Endodermal cell (in vitro differentiated cells): ENCODE data around the gene PHLDB2. TPM values are rescaled to one million over a fixed set of nuclear protein-coding genes. Genes with fewer than 3 reads are reported as not detected.

Experiments used
- DNase-seq: peaks from one replicate; pipeline ENCODE4 v3.0.0-alpha.2; 2017
- H3K27ac ChIP-seq: 2 replicates; pipeline ENCODE4 v1.5.1; 2013; ENCODE audit warnings: mild to moderate bottlenecking, low read depth, low read length, moderate library complexity
- H3K27me3 ChIP-seq: 2 replicates; pipeline ENCODE4 v1.6.1; 2013; ENCODE audit warnings: mild to moderate bottlenecking, low read length, moderate library complexity; ENCODE audit not compliant: insufficient read depth, control insufficient read depth, poor library complexity, severe bottlenecking
- H3K36me3 ChIP-seq: 2 replicates; pipeline ENCODE4 v1.7.0; 2013; ENCODE audit warnings: mild to moderate bottlenecking, low read length, moderate library complexity; ENCODE audit not compliant: control insufficient read depth, insufficient read depth
- H3K4me1 ChIP-seq: one replicate; pipeline ENCODE4 v1.7.0; 2013; ENCODE audit warnings: low read length; ENCODE audit not compliant: control insufficient read depth, insufficient read depth
- H3K4me3 ChIP-seq: 2 replicates; pipeline ENCODE4 v1.5.1; 2013; ENCODE audit warnings: mild to moderate bottlenecking, low read length, moderate library complexity
- H3K9ac ChIP-seq: 2 replicates; pipeline ENCODE4 v1.6.1; 2013; ENCODE audit warnings: mild to moderate bottlenecking, low read length, moderate library complexity; ENCODE audit not compliant: poor library complexity, severe bottlenecking; ENCODE audit errors: extremely low read depth
- H3K9me3 ChIP-seq: 2 replicates; pipeline ENCODE4 v1.6.1; 2013; ENCODE audit warnings: mild to moderate bottlenecking, low read length, moderate library complexity; ENCODE audit not compliant: control insufficient read depth
- H3K27ac Mint-ChIP-seq: 2 replicates; pipeline ENCODE4 v1.8.0; 2020; ENCODE audit warnings: mixed read lengths
- H3K27me3 Mint-ChIP-seq: 2 replicates; pipeline ENCODE4 v1.8.0; 2021; ENCODE audit warnings: mild to moderate bottlenecking, mixed read lengths; ENCODE audit not compliant: insufficient read depth
- H3K36me3 Mint-ChIP-seq: 2 replicates; pipeline ENCODE4 v1.8.0; 2020; ENCODE audit warnings: low read depth, mixed read lengths
- H3K4me1 Mint-ChIP-seq: 2 replicates; pipeline ENCODE4 v1.8.0; 2020; ENCODE audit warnings: mixed read lengths
- H3K4me3 Mint-ChIP-seq: 2 replicates; pipeline ENCODE4 v1.8.0; 2020; ENCODE audit warnings: mild to moderate bottlenecking, moderate library complexity, mixed read lengths
- H3K9me3 Mint-ChIP-seq: 2 replicates; pipeline ENCODE4 v1.8.0; 2020; ENCODE audit warnings: mild to moderate bottlenecking, mixed read lengths
- CTCF ChIP-seq: fragments of 200-600 bp; sonication (generic); conservative IDR thresholded peaks from 2 replicates; pipeline ENCODE4 v1.5.0; 2021; ENCODE audit warnings: antibody characterized with exemption, mild to moderate bottlenecking
- WGBS, 2 experiments: methylation state at CpG; one replicate each; pipeline versions ENCODE4 v1.1.5 to v1.1.7; 2013; ENCODE audit warnings: missing lambda C conversion rate in 2 of 2, mixed read lengths in 1 of 2; ENCODE audit not compliant: insufficient coverage in 1 of 2, insufficient read length in 1 of 2; 5-methylcytosine and 5-hydroxymethylcytosine counted together
- total RNA-seq, 2 donors: library from RNA; stranded (reverse); fragmentation: NEBNext Ultra II Directional in 1 of 2; extraction: Animal tissue kit (Norgen Biotek cat#: 25700) in 1 of 2; gene quantifications; 2 replicates in 1 of 2; 3 replicates in 1 of 2; pipeline ENCODE4 v1.2.1, GENCODE V29; 2021

The PHLDB2 gene
- total RNA-seq, 2 donors from 2014 or later: 59.5 to 67.4 TPM

- H3K27me3 Mint-ChIP-seq: no peaks in the 10 kb centered on the region
- peak overlapping the region; percentile 96 for H3K4me3 ChIP-seq
- H3K4me1 Mint-ChIP-seq: peaks cover 17% of the 10 kb centered on the region
- no peak overlapping the region for H3K27ac ChIP-seq
- DNase-seq: no peak
- no peak for TF ChIP-seq CTCF
- WGBS, 2 experiments: 97 to 100% methylated on average over 6 to 10 of the region's 10 CpGs
- no peaks in the 10 kb centered on the region for H3K27me3 ChIP-seq
- H3K27ac Mint-ChIP-seq: no peak overlapping the region
- H3K36me3 ChIP-seq: peaks cover 17% of the 10 kb centered on the region
- H3K4me3 Mint-ChIP-seq: no peak overlapping the region
- no peaks in the 10 kb centered on the region for H3K4me1 ChIP-seq
- H3K9ac ChIP-seq: no peak overlapping the region
- H3K9me3 Mint-ChIP-seq: no peaks in the 10 kb centered on the region
- H3K36me3 Mint-ChIP-seq: peaks cover 5% of the 10 kb centered on the region
- no peaks in the 10 kb centered on the region for H3K9me3 ChIP-seq
These were observed 121.8 kb downstream of the PHLDB2 start for GRCh38 chr3:111980716-111981456.

- Histone ChIP-seq H3K4me3 (peak overlapping the region; percentile 96), H3K4me1 (no peaks in the 10 kb centered on the region), H3K36me3 (peaks cover 17% of the 10 kb centered on the region), H3K9ac (no peak overlapping the region), H3K9me3 (no peaks in the 10 kb centered on the region), H3K27ac (no peak overlapping the region), H3K27me3 (no peaks in the 10 kb centered on the region)
- Mint-ChIP-seq H3K36me3 (peaks cover 9% of the 10 kb centered on the region), H3K9me3 (no peaks in the 10 kb centered on the region), H3K4me1 (peaks cover 18% of the 10 kb centered on the region), H3K4me3 (no peak overlapping the region), H3K27me3 (no peaks in the 10 kb centered on the region), H3K27ac (no peak overlapping the region)
- no peak for TF ChIP-seq CTCF
- 92 to 100% methylated on average over 3 of the region's 3 CpGs for WGBS, 2 experiments
- no peak for DNase-seq
These were observed 122.3 kb downstream of the PHLDB2 start for GRCh38 chr3:111981457-111981763.

- H3K27me3 ChIP-seq: no peaks in the 10 kb centered on the region
- no peak overlapping the region for H3K4me3 ChIP-seq
- H3K9ac ChIP-seq: no peak overlapping the region
- no peaks in the 10 kb centered on the region for H3K4me1 ChIP-seq
- H3K9me3 ChIP-seq: no peaks in the 10 kb centered on the region
- TF ChIP-seq CTCF: no peak
- no peak overlapping the region for H3K27ac ChIP-seq
- Mint-ChIP-seq H3K27me3 (no peaks in the 10 kb centered on the region), H3K4me1 (peaks cover 16% of the 10 kb centered on the region), H3K9me3 (no peaks in the 10 kb centered on the region), H3K27ac (no peak overlapping the region), H3K4me3 (no peak overlapping the region), H3K36me3 (peaks cover 23% of the 10 kb centered on the region)
- H3K36me3 ChIP-seq: peaks cover 38% of the 10 kb centered on the region
- 80 to 92% methylated on average over 1 to 2 of the region's 2 CpGs for WGBS, 2 experiments
- DNase-seq: no peak
These were observed 125.7 kb downstream of the PHLDB2 start for GRCh38 chr3:111984636-111985298.
